GM18498 (cell line): ENCODE measurements around the gene FAM89B.
"Not testable (repeated sequence)": the region's sequence is repeated elsewhere in the genome, so short reads cannot be mapped to it uniquely, and the experiment has no call there.

Source experiments
- ATAC-seq: cut with Tn5 transposase; IDR thresholded peaks from one replicate; pipeline ENCODE4 v1.9.1; 2021; ENCODE audit warnings: mild to moderate bottlenecking, moderate library complexity; ENCODE audit not compliant: unreplicated experiment

The FAM89B gene

GRCh38 chr11:65572356-65573051, at the start of gene FAM89B:
FAM89B (plus strand) TSS chr11:65572538; CDS start chr11:65572670, 132 bp downstream.
- ATAC-seq, result no peak

GRCh38 chr11:65522718-65523630, 49.4 kb upstream of the FAM89B start:
- ATAC-seq, result not testable (repeated sequence)

GRCh38 chr11:65523631-65523968, 48.7 kb upstream of the FAM89B start:
- ATAC-seq, result not testable (repeated sequence)

- no peak for ATAC-seq
These were observed 48.2 kb upstream of the FAM89B start for GRCh38 chr11:65524014-65524740.

- ATAC-seq, result peak; percentile 70
These were observed 47.4 kb upstream of the FAM89B start, which contains the start of gene SCYL1 for GRCh38 chr11:65524741-65525545. SCYL1 (plus strand) TSS chr11:65525083; CDS start chr11:65525154, 71 bp downstream.

- ATAC-seq, result no peak
These were observed 46.5 kb upstream of the FAM89B start for GRCh38 chr11:65525546-65526480.

GRCh38 chr11:65526744-65527143, 45.6 kb upstream of the FAM89B start:
- no peak for ATAC-seq

- ATAC-seq, result no peak
These were observed 43.5 kb upstream of the FAM89B start for GRCh38 chr11:65528819-65529350.

- ATAC-seq, result no peak
These were observed 42.7 kb upstream of the FAM89B start for GRCh38 chr11:65529475-65530156.

- no peak for ATAC-seq
These were observed 42.2 kb upstream of the FAM89B start for GRCh38 chr11:65530157-65530496.

GRCh38 chr11:65532388-65533064, 39.8 kb upstream of the FAM89B start:
- no peak for ATAC-seq

- ATAC-seq, result no peak
These were observed 37.2 kb upstream of the FAM89B start for GRCh38 chr11:65535102-65535501.

- no peak for ATAC-seq
These were observed 35.7 kb upstream of the FAM89B start for GRCh38 chr11:65536412-65537295.

- ATAC-seq, result no peak
These were observed 35.1 kb upstream of the FAM89B start for GRCh38 chr11:65537296-65537597.

- ATAC-seq, result no peak
These were observed 34.6 kb upstream of the FAM89B start for GRCh38 chr11:65537620-65538231.

GRCh38 chr11:65538232-65538914, 34.0 kb upstream of the FAM89B start:
- no peak for ATAC-seq
